ENCODE results near the gene KCNJ9.

- no peak for TF ChIP-seq CTCF (conservative IDR thresholded peaks at IDR 0.05)
- no peak for TF ChIP-seq EZH2 (IDR thresholded peaks at IDR 0.05; ENCODE audit: low read depth)
Measured at GRCh38 chr1:160064164-160064563, 17.2 kb upstream of the KCNJ9 start.

Measured in PC-9 (cell line).